IMR-90 (cell line): ENCODE measurements around the gene CCDC12. TPM values are rescaled to one million over a fixed set of nuclear protein-coding genes. Genes with fewer than 3 reads are reported as not detected.

Experiments used
- MXI1 ChIP-seq: IDR thresholded peaks from 2 replicates; pipeline ENCODE4 v1.6.1; 2012; ENCODE audit warnings: low read depth, mild to moderate bottlenecking, low read length, moderate library complexity, borderline replicate concordance
- NFE2L2 ChIP-seq: fragments of 150-350 bp; IDR thresholded peaks from 2 replicates; pipeline ENCODE4 v1.6.1; 2016; ENCODE audit warnings: low read depth, mild to moderate bottlenecking, low read length
- SMC3 ChIP-seq: fragments of 150-350 bp; IDR thresholded peaks from 2 replicates; pipeline ENCODE4 v1.6.1; 2016; ENCODE audit warnings: low read depth, mild to moderate bottlenecking, antibody characterized with exemption, low read length, moderate library complexity
- polyA plus RNA-seq, 3 experiments: library from polyadenylated mRNA; depleted of rRNA; stranded (reverse); fragments of >200 nt; gene quantifications; 2 replicates each; pipeline ENCODE4 v1.2.3, GENCODE V29; 2012; ENCODE audit warnings: low replicate concordance in 1 of 3
- total RNA-seq: library from RNA; depleted of rRNA; stranded (reverse); fragments of >200 nt; gene quantifications from 2 replicates; pipeline ENCODE4 v1.2.3, GENCODE V29; 2012
- TF ChIP-seq, protein P1 (sequence below): conservative IDR thresholded peaks from 2 replicates; pipeline ENCODE4 v1.5.1; 2012; ENCODE audit warnings: mild to moderate bottlenecking, low read depth, low read length, improper control_type of control experiment
- TF ChIP-seq, protein P2 (sequence below): fragments of 150-350 bp; IDR thresholded peaks from 2 replicates; pipeline ENCODE4 v1.6.1; 2017; ENCODE audit warnings: mild to moderate bottlenecking, antibody characterized with exemption, low read length, low read depth

CCDC12 gene
- total and polyA plus RNA-seq, 2 of the 4 experiments (the other 2 are of a cell fraction), result 15.2 to 35.1 TPM

DNA sequence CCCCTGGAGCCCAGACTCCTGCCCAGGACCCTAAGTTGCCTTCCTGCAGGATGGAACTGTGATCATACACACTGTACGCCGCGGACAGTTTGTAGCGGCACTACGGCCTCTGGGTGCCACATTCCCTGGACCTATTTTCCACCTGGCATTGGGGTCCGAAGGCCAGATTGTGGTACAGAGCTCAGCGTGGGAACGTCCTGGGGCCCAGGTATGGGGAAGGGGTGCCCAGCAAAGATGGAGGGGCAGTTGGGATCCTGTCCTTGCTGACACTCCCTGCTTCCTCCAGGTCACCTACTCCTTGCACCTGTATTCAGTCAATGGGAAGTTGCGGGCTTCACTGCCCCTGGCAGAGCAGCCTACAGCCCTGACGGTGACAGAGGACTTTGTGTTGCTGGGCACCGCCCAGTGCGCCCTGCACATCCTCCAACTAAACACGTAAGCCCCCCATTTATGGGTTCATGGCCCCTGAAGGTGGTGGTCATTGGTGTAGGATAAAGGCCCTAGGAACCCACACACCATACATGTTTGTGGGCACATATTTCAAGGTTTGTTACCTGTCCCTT, 31.8 kb upstream of the CCDC12 start (continued):
- TF ChIP-seq, protein P1, sequence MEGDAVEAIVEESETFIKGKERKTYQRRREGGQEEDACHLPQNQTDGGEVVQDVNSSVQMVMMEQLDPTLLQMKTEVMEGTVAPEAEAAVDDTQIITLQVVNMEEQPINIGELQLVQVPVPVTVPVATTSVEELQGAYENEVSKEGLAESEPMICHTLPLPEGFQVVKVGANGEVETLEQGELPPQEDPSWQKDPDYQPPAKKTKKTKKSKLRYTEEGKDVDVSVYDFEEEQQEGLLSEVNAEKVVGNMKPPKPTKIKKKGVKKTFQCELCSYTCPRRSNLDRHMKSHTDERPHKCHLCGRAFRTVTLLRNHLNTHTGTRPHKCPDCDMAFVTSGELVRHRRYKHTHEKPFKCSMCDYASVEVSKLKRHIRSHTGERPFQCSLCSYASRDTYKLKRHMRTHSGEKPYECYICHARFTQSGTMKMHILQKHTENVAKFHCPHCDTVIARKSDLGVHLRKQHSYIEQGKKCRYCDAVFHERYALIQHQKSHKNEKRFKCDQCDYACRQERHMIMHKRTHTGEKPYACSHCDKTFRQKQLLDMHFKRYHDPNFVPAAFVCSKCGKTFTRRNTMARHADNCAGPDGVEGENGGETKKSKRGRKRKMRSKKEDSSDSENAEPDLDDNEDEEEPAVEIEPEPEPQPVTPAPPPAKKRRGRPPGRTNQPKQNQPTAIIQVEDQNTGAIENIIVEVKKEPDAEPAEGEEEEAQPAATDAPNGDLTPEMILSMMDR, result no peak
- TF ChIP-seq NFE2L2, result no peak
- TF ChIP-seq, protein P2, sequence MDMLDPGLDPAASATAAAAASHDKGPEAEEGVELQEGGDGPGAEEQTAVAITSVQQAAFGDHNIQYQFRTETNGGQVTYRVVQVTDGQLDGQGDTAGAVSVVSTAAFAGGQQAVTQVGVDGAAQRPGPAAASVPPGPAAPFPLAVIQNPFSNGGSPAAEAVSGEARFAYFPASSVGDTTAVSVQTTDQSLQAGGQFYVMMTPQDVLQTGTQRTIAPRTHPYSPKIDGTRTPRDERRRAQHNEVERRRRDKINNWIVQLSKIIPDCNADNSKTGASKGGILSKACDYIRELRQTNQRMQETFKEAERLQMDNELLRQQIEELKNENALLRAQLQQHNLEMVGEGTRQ, result no peak
- no peak for TF ChIP-seq SMC3
- no peak for TF ChIP-seq MXI1
